NCI-H1694 (cell line): ENCODE measurements around the gene AQP5.

Experiments
- DNase-seq: peaks from one replicate; lab custom pipeline; 2025; lab: John Stamatoyannopoulos, UW

AQP5 gene

GRCh38 chr12:49932533-49933130 lies 29.0 kb upstream of the AQP5 start:
- DNase-seq, result no peak

GRCh38 chr12:49933796-49934195 lies 27.9 kb upstream of the AQP5 start:
- DNase-seq, result no peak

DNA sequence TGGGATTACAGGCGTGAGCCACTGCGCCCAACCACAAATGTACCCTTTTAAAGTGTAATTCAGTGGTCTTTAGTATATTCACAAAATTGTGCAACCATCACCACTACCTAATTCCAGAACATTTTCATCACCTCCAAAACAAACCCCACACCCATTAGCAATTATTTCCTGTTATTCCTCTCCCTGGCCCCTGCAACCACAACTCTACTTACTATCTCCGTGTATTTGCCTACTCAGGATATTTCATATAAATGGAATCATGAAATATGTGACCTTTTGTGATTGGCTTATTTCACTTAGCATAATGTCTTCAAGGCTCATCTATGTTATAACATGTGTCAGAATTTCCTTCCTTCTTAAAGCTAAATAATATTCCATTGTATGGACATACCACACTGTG lies 27.2 kb upstream of the AQP5 start:
- no peak for DNase-seq

GRCh38 chr12:49936925-49937324 lies 24.7 kb upstream of the AQP5 start:
- no peak for DNase-seq

GRCh38 chr12:49937639-49938300 lies 23.9 kb upstream of the AQP5 start:
- no peak for DNase-seq

- DNase-seq, result no peak
Observed at GRCh38 chr12:49939307-49939706, 22.4 kb upstream of the AQP5 start.

- DNase-seq, result no peak
Observed at GRCh38 chr12:49939707-49940106, 22.0 kb upstream of the AQP5 start.

- DNase-seq, result no peak
Observed at GRCh38 chr12:49941556-49942511, 19.8 kb upstream of the AQP5 start.

- no peak for DNase-seq
Observed at GRCh38 chr12:49942512-49942893, 19.2 kb upstream of the AQP5 start.

DNA sequence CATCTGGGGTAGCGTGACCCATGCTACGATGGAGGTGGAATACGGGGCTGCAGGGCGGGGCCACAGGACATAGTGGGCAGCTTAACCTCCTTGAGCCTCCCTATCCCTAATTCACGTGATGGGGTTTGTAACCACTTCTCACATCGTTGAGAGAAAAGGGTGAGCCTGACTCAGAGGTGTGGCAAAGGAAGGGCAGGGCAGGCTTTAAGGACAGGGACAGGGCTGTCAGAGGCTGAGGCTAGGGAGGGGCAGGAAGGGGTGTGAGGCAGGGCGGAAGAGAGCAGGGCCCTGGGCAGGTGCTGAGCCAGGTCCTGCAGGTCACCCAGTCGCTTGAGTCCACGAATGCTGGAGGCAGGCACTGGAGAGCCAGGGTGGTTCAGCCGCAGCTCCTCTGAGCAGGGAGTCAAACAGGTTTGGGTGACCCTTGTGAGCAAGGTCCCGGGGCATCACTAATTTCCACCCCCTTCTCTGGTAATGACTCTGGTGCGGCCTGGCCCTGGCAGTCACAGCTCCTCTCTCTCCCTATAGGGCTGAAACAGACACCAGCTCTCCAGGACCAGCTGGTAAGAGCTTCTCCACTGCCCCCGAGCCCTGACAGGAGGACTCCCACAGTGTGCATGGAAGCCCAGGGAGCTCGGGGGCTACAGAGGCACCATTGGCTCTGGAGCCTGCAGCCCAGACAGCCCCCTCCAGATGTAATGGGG lies 18.6 kb upstream of the AQP5 start:
- no peak for DNase-seq

GRCh38 chr12:49943625-49943960 lies 18.1 kb upstream of the AQP5 start:
- no peak for DNase-seq

DNA sequence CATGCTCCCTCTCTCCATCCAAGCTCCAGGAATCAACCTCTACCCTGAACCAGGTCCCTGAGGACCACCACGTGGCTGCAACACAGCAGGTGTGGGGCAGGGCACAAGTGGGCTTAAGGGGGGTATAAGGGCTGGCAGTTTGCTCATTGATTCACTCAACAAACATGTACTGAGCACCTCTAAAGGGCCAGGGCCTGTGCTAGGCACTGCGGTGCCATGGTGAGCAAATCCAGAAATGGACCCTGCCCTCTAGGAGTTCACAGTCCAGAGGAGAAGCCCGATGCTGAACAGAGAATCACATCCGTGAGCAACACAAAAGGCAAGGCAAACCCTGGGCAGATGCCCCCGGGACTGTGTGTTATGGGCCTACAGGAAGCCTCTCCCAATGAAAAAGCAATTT lies 17.6 kb upstream of the AQP5 start:
- no peak for DNase-seq

DNA sequence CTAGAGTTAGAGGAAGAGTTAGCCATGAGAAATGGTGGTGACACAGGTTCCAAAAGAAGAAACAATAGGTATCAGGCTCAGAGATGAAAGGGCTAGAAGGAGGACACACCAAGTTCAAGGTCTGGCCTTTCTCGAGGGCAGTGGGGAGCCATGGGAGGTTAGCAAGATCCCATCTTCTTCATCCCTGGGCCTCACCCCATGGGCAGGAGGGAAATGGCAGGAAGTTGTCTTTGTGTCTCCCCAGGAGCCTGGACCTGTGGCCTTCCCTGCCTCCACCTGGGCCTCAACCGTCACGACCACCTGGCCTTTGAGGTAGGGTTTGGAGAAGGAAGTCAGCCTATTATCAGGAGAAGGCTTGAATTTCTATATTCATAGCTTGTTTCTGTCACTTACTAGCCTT lies 17.0 kb upstream of the AQP5 start:
- DNase-seq, result no peak

DNA sequence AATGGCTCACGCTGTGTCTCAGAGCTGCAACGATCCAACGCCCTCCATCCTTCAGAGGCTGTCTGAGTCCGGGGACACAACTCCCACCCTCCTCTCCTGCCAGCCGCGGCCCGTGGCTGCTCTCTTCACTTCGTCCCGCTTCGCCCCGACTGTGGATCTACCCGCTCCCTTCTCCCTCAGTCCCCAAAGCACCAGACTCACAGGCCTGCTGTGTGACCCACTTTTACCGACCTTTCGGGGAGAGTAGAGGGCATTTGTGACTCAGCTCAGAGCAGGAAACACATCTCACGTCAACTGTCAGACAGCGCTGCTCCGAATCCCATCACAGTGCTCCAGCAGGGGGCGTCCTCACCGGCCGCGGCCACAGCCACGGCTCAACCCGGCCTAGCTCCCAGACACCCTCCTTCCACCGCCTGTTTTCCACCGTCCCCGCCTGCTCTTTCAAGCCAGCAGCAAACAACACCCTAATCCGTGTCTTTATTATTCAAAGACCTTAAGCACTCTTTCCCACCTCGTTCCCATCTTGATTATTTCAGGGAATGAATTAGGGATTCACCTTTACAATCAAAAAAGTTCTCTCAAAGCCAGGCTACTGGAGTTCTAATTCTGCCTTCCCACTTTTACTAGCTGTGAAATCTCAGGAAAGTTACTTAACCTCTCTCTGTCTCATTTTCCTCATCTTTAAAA lies 16.1 kb upstream of the AQP5 start:
- DNase-seq, result peak; percentile 67

- DNase-seq, result no peak
Observed at GRCh38 chr12:49946086-49946485, 15.6 kb upstream of the AQP5 start.

DNA sequence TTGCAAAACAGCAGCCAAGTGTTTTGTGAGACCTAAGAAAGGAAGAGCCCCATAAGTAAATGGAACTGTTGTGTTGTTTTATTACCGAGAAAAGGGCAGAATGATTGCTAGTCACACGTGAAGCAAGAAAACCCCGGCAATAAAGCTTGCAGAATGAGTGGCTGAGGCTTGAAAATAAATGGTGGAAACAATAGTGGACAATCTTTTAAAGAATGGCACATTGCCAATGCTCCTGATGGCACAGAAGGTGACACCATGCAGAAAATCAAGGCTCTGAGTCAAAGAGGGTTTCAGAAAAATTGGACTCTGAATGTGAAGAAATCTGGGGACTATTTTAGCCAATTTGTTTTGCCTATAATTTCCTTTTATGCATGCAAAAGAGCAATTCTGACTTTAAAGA lies 15.2 kb upstream of the AQP5 start:
- DNase-seq, result no peak

DNA sequence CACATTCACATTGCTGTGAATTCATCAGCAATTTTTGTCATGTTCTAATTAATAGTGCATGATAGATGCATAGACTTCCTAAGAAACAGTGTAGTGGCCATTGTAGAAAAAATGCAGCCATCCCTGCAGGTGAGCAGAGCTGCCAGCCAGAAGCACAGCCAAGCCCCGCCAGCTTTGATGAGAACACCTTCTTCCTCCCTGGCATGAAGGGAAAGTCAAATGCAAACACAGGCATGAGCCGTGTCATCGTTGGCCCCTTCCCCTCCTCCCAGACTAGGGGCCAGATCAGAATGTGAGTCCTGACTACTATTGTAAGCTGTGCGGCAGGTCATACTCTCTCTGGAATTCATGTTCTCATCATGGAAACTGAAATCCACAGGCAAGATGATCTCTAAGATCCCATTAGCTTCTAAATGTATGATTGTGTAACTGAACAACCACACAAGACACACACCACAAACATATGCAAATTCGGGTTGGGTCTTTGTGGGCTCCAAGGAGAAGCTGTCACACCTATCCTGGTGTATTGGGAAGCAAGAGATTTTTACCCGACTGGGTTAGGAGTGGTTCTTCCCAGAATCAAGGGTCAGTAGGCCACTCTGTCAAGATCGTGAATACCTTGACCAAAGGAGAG lies 14.0 kb upstream of the AQP5 start:
- DNase-seq, result no peak

DNA sequence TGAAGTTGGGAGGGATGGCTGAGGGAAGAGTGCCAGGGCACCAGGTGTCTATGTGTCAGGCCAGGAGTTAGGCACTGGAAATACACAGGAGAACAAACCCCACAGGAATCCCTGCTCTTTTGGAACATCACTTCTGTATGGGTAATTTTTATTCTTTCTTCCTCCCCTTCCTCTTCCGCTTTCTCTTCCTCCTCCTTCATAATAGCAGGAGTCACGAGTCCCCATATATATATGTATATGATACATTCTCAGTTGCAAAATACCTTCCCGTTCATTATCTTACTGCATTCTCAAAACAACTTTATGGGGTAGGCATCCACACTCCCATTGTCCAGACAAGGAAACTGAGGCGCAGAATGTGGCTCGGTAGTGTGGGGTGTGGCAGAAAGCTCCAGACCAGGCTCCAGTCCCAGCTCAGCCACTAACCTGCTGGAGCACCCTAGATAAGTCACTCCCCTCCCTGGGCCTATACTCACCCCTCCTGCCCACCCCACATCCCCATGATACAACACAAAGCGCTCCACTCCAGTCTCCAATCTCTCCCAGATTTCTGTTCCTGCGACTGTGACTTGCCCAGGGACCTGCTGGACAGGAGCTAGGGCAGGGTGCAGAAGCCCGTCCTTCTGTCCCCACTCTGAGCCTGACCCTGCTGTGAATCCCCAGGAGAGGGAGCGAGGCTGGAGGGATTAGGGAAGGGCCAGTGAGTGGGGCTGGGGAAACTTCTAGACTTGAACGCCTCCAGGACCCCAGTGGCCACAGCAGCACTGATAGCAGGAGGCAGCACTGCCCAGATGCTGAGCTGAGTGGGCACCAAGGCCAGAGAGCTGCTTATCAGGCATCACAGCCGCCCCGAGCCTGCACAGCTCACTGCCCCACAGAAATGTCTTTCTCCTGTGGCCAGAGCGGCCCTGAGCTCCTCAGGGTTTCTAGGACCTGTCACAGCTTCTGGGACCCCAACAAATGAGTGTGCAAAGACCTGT lies 12.5 kb upstream of the AQP5 start:
- DNase-seq, result no peak

DNA sequence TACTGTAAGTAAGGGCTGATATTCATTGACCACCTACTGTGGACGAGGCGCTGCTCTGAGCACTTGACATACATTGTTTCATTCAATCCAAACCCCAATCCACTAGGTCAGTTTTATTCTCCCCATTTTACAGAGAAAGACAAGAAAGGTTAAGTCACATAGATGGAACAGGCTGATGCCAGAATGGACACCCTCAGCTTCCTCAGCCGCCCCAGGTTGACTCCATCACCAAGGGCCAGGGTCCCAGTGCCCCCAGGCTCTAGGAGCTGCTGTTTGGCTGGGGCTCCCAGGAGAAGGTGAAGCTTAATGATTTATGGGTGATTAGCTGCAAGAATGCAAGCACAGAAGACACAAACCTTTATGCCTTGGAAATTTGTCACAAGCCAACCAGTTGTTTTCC lies 11.8 kb upstream of the AQP5 start:
- no peak for DNase-seq
